GM21619 (cell line): ENCODE measurements around the gene DHRSX.
"Not testable (repeated sequence)": the region's sequence is repeated elsewhere in the genome, so short reads cannot be mapped to it uniquely, and the experiment has no call there.

Experiments used
- ATAC-seq: cut with Tn5 transposase; IDR thresholded peaks from one replicate; pipeline ENCODE4 v1.9.1; 2021; ENCODE audit not compliant: unreplicated experiment

The DHRSX gene

GRCh38 chrX:2521092-2521926 is 20.5 kb upstream of the DHRSX start:
- ATAC-seq, result peak; percentile 75

GRCh38 chrX:2520539-2520938 is 19.8 kb upstream of the DHRSX start:
- ATAC-seq, result no peak

GRCh38 chrX:2519638-2520037 is 18.9 kb upstream of the DHRSX start:
- not testable (repeated sequence) for ATAC-seq

GRCh38 chrX:2517055-2517454 is 16.3 kb upstream of the DHRSX start:
- no peak for ATAC-seq

- peak; percentile 54 for ATAC-seq
These were observed 15.8 kb upstream of the DHRSX start for GRCh38 chrX:2516623-2517022.

- ATAC-seq, result no peak
These were observed 13.4 kb upstream of the DHRSX start for GRCh38 chrX:2514131-2514530.

GRCh38 chrX:2513121-2513664 is 12.4 kb upstream of the DHRSX start:
- no peak for ATAC-seq

GRCh38 chrX:2512501-2512900 is 11.7 kb upstream of the DHRSX start:
- ATAC-seq, result no peak

GRCh38 chrX:2511326-2511725 is 10.6 kb upstream of the DHRSX start:
- ATAC-seq, result no peak

- ATAC-seq, result no peak
These were observed 8.0 kb upstream of the DHRSX start for GRCh38 chrX:2508648-2509335.

GRCh38 chrX:2507904-2508627 is 7.3 kb upstream of the DHRSX start:
- ATAC-seq, result no peak

GRCh38 chrX:2507196-2507595 is 6.4 kb upstream of the DHRSX start:
- ATAC-seq, result no peak

- not testable (repeated sequence) for ATAC-seq
These were observed 4.6 kb upstream of the DHRSX start for GRCh38 chrX:2505341-2505740.

- no peak for ATAC-seq
These were observed 4.0 kb upstream of the DHRSX start for GRCh38 chrX:2504706-2505332.

GRCh38 chrX:2503591-2504500 is 3.1 kb upstream of the DHRSX start:
- ATAC-seq, result no peak

- ATAC-seq, result no peak
These were observed 2.1 kb upstream of the DHRSX start for GRCh38 chrX:2502668-2503519.

GRCh38 chrX:2502120-2502667 is 1.4 kb upstream of the DHRSX start:
- no peak for ATAC-seq

- no peak for ATAC-seq
These were observed 855 bp upstream of the DHRSX start for GRCh38 chrX:2501559-2502102.
